NCI-H345 (cell line): ENCODE results near the gene SRSF12.
"Not testable (repeated sequence)": the region's sequence is repeated elsewhere in the genome, so short reads cannot be mapped to it uniquely, and the experiment has no call there.

Source experiments
- DNase-seq: peaks from one replicate; lab custom pipeline; 2025; lab: John Stamatoyannopoulos, UW

The SRSF12 gene

GRCh38 chr6:89071036-89071435, 46.8 kb downstream of the SRSF12 start:
- DNase-seq: no peak

GRCh38 chr6:89069536-89070163, 48.2 kb downstream of the SRSF12 start:
- no peak for DNase-seq

GRCh38 chr6:89068695-89069094, 49.2 kb downstream of the SRSF12 start:
- DNase-seq: no peak

- no peak for DNase-seq
These were observed 50.1 kb downstream of the SRSF12 start for GRCh38 chr6:89067796-89068195.

GRCh38 chr6:89066940-89067646, 50.8 kb downstream of the SRSF12 start:
- DNase-seq: no peak

GRCh38 chr6:89066121-89066520, 51.8 kb downstream of the SRSF12 start:
- DNase-seq: not testable (repeated sequence)

- not testable (repeated sequence) for DNase-seq
These were observed 52.9 kb downstream of the SRSF12 start for GRCh38 chr6:89064931-89065330.

GRCh38 chr6:89063881-89064280, 54.0 kb downstream of the SRSF12 start:
- DNase-seq: no peak

- no peak for DNase-seq
These were observed 58.6 kb downstream of the SRSF12 start for GRCh38 chr6:89059227-89059626.

- no peak for DNase-seq
These were observed 59.2 kb downstream of the SRSF12 start for GRCh38 chr6:89058627-89059026.

GRCh38 chr6:89057759-89058158, 60.1 kb downstream of the SRSF12 start:
- DNase-seq: no peak

- no peak for DNase-seq
These were observed 63.7 kb downstream of the SRSF12 start for GRCh38 chr6:89054208-89054607.

GRCh38 chr6:89051676-89052075, 66.2 kb downstream of the SRSF12 start:
- DNase-seq: no peak

GRCh38 chr6:89050697-89051096, 67.2 kb downstream of the SRSF12 start:
- no peak for DNase-seq

GRCh38 chr6:89050155-89050554, 67.7 kb downstream of the SRSF12 start:
- no peak for DNase-seq

- DNase-seq: no peak
These were observed 68.9 kb downstream of the SRSF12 start for GRCh38 chr6:89048985-89049384.

GRCh38 chr6:89048288-89048923, 69.5 kb downstream of the SRSF12 start:
- DNase-seq: no peak

GRCh38 chr6:89047473-89047872, 70.4 kb downstream of the SRSF12 start:
- no peak for DNase-seq
